HepG2 (cell line): ENCODE results near the gene ZPR1. TPM values are rescaled to one million over a fixed set of nuclear protein-coding genes. Genes with fewer than 3 reads are reported as not detected.

Experiments
- GABPB1 ChIP-seq: IDR thresholded peaks from 2 replicates; pipeline ENCODE4 v1.6.1; 2016; ENCODE audit warnings: mild to moderate bottlenecking, missing genetic modification reagents, moderate library complexity, missing compliant biosample characterization
- KLF13 ChIP-seq: sonication (generic); formaldehyde crosslinking; IDR thresholded peaks from 2 replicates; pipeline ENCODE4 v1.4.0; 2020; ENCODE audit warnings: mild to moderate bottlenecking, missing genetic modification reagents
- SCMH1 ChIP-seq: sonication (generic); formaldehyde crosslinking; IDR thresholded peaks from 2 replicates; pipeline ENCODE4 v1.9.0; 2021; ENCODE audit warnings: missing genetic modification reagents, mild to moderate bottlenecking, borderline replicate concordance
- TARDBP ChIP-seq: sonication (generic); formaldehyde crosslinking; IDR thresholded peaks from 2 replicates; pipeline ENCODE4 v1.8.0; 2022; ENCODE audit warnings: mild to moderate bottlenecking, missing genetic modification reagents
- TBX3 ChIP-seq: fragments of 450-650 bp; IDR thresholded peaks from 2 replicates; pipeline ENCODE4 v1.6.1; 2017; ENCODE audit warnings: antibody characterized with exemption, mild to moderate bottlenecking, inconsistent platforms, borderline replicate concordance
- polyA plus RNA-seq, 8 experiments: library from polyadenylated mRNA; depleted of rRNA in 3 of 8; stranded (reverse) in 7 of 8; unstranded in 1 of 8; fragments of >200 nt; fragmentation: Illumina TruSeq in 4 of 8; extraction: Trizol in 4 of 8; gene quantifications; 2 replicates each; pipeline versions ENCODE4 v1.2.1 to v1.2.3, GENCODE V29; 2011 to 2016; ENCODE audit warnings: low read depth in 4 of 8, missing spikeins in 1 of 8, mixed read lengths in 1 of 8; ENCODE audit not compliant: insufficient read depth in 1 of 8
- total RNA-seq, 5 experiments: library from RNA; depleted of rRNA; stranded (reverse); fragments of >200 nt; fragmentation: Illumina TruSeq; extraction: Trizol; gene quantifications; 2 replicates each; pipeline ENCODE4 v1.2.3, GENCODE V29; 2016; ENCODE audit warnings: low read depth in 1 of 5
- TF ChIP-seq, protein P1 (sequence below): sonication (generic); formaldehyde crosslinking; IDR thresholded peaks from 2 replicates; pipeline ENCODE4 v1.5.1; 2020; ENCODE audit warnings: missing genetic modification reagents, mild to moderate bottlenecking, borderline replicate concordance
- TF ChIP-seq, protein P2 (sequence below): sonication (generic); formaldehyde crosslinking; IDR thresholded peaks from 2 replicates; pipeline ENCODE4 v1.4.0; 2020; ENCODE audit warnings: missing genetic modification reagents, low read depth, mild to moderate bottlenecking, borderline replicate concordance
- TF ChIP-seq, protein P3 (sequence below): sonication (generic); formaldehyde crosslinking; IDR thresholded peaks from 2 replicates; pipeline ENCODE4 v1.8.1; 2023; ENCODE audit warnings: missing genetic modification reagents, mild to moderate bottlenecking, borderline replicate concordance
- TF ChIP-seq, protein P4 (sequence below): sonication (generic); IDR thresholded peaks from 2 replicates; pipeline ENCODE4 v1.6.1; 2016; ENCODE audit warnings: low read depth, borderline replicate concordance
- TF ChIP-seq, protein P5 (sequence below): IDR thresholded peaks from 2 replicates; pipeline ENCODE4 v1.6.1; 2016; ENCODE audit warnings: missing compliant biosample characterization, missing genetic modification reagents, borderline replicate concordance
- TF ChIP-seq, protein P6 (sequence below): sonication (generic); formaldehyde crosslinking; IDR thresholded peaks from 2 replicates; pipeline ENCODE4 v1.4.0; 2020; ENCODE audit warnings: mild to moderate bottlenecking, missing genetic modification reagents, borderline replicate concordance
- TF ChIP-seq, protein P7 (sequence below): sonication (generic); formaldehyde crosslinking; IDR thresholded peaks from 2 replicates; pipeline ENCODE4 v1.9.0; 2021; ENCODE audit warnings: missing genetic modification reagents, borderline replicate concordance

Gene ZPR1
- total and polyA plus RNA-seq, 2 of the 13 experiments (the other 11 are each of a cell fraction or from before 2014, with no cell fraction given), result 40.0 to 79.3 TPM

DNA sequence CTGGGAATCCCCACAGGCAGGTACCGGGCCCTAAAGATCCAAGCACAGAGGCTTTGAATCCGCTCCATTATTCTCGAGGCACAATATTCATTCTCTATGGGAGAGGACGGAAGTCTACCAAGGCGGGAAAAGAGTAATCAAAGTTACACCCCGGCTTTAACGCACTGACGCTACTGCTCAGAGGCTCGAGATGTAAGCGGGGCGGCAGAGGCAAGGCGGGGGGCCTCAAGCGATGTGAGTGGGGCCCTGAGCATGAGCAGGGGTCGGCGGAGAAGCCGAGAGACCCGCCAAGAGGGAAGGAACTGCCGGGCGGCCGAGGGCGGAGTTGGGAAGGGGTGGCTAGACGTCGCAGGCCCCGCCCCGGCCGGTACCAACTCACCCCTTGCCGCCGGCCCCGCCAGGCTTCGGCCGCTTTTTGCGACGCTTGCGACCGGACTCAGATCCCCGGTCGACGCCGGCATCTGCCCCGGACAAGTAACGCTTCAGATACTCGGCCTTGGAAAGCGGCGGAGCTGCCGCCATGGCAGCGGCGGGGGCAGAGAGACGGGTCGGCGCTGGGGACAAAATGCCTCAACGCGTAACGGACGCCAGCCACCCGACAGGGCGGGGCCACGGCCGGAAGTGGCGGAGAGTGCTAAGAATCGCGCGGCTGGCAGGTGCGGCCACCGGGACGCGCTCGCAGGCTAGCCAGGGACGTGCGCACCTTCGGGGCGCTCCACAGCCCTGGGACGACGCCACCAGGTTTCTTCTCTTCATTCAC, 15.2 kb downstream of the ZPR1 start, which contains the start of gene BUD13 (continued):
- TF ChIP-seq, protein P1, sequence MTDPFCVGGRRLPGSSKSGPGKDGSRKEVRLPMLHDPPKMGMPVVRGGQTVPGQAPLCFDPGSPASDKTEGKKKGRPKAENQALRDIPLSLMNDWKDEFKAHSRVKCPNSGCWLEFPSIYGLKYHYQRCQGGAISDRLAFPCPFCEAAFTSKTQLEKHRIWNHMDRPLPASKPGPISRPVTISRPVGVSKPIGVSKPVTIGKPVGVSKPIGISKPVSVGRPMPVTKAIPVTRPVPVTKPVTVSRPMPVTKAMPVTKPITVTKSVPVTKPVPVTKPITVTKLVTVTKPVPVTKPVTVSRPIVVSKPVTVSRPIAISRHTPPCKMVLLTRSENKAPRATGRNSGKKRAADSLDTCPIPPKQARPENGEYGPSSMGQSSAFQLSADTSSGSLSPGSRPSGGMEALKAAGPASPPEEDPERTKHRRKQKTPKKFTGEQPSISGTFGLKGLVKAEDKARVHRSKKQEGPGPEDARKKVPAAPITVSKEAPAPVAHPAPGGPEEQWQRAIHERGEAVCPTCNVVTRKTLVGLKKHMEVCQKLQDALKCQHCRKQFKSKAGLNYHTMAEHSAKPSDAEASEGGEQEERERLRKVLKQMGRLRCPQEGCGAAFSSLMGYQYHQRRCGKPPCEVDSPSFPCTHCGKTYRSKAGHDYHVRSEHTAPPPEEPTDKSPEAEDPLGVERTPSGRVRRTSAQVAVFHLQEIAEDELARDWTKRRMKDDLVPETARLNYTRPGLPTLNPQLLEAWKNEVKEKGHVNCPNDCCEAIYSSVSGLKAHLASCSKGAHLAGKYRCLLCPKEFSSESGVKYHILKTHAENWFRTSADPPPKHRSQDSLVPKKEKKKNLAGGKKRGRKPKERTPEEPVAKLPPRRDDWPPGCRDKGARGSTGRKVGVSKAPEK (CRISPR knock-in tag), result no peak
- TF ChIP-seq, protein P2, sequence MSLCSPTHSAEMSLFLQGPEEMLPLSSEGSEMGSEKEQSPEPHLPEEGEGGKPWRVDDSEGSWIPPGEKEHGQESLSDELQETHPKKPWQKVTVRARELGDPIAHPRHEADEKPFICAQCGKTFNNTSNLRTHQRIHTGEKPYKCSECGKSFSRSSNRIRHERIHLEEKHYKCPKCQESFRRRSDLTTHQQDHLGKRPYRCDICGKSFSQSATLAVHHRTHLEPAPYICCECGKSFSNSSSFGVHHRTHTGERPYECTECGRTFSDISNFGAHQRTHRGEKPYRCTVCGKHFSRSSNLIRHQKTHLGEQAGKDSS (CRISPR knock-in tag), result peak; percentile 92; the same call in 1 of the 2 replicates
- TF ChIP-seq, protein P3, sequence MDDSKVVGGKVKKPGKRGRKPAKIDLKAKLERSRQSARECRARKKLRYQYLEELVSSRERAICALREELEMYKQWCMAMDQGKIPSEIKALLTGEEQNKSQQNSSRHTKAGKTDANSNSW (CRISPR knock-in tag), result no peak
- TF ChIP-seq, protein P4, sequence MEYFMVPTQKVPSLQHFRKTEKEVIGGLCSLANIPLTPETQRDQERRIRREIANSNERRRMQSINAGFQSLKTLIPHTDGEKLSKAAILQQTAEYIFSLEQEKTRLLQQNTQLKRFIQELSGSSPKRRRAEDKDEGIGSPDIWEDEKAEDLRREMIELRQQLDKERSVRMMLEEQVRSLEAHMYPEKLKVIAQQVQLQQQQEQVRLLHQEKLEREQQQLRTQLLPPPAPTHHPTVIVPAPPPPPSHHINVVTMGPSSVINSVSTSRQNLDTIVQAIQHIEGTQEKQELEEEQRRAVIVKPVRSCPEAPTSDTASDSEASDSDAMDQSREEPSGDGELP, result peak; percentile 72; the same call in 1 of the 2 replicates
- TF ChIP-seq, protein P5, sequence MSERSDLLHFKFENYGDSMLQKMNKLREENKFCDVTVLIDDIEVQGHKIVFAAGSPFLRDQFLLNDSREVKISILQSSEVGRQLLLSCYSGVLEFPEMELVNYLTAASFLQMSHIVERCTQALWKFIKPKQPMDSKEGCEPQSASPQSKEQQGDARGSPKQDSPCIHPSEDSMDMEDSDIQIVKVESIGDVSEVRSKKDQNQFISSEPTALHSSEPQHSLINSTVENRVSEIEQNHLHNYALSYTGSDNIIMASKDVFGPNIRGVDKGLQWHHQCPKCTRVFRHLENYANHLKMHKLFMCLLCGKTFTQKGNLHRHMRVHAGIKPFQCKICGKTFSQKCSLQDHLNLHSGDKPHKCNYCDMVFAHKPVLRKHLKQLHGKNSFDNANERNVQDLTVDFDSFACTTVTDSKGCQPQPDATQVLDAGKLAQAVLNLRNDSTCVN, result peak; percentile 57
- TF ChIP-seq TBX3 (no peak), KLF13 (CRISPR knock-in tag) (no peak), GABPB1 (CRISPR knock-in tag) (peak; percentile 96), TARDBP (CRISPR knock-in tag) (peak; percentile 94), SCMH1 (CRISPR knock-in tag) (no peak)
- TF ChIP-seq, protein P6, sequence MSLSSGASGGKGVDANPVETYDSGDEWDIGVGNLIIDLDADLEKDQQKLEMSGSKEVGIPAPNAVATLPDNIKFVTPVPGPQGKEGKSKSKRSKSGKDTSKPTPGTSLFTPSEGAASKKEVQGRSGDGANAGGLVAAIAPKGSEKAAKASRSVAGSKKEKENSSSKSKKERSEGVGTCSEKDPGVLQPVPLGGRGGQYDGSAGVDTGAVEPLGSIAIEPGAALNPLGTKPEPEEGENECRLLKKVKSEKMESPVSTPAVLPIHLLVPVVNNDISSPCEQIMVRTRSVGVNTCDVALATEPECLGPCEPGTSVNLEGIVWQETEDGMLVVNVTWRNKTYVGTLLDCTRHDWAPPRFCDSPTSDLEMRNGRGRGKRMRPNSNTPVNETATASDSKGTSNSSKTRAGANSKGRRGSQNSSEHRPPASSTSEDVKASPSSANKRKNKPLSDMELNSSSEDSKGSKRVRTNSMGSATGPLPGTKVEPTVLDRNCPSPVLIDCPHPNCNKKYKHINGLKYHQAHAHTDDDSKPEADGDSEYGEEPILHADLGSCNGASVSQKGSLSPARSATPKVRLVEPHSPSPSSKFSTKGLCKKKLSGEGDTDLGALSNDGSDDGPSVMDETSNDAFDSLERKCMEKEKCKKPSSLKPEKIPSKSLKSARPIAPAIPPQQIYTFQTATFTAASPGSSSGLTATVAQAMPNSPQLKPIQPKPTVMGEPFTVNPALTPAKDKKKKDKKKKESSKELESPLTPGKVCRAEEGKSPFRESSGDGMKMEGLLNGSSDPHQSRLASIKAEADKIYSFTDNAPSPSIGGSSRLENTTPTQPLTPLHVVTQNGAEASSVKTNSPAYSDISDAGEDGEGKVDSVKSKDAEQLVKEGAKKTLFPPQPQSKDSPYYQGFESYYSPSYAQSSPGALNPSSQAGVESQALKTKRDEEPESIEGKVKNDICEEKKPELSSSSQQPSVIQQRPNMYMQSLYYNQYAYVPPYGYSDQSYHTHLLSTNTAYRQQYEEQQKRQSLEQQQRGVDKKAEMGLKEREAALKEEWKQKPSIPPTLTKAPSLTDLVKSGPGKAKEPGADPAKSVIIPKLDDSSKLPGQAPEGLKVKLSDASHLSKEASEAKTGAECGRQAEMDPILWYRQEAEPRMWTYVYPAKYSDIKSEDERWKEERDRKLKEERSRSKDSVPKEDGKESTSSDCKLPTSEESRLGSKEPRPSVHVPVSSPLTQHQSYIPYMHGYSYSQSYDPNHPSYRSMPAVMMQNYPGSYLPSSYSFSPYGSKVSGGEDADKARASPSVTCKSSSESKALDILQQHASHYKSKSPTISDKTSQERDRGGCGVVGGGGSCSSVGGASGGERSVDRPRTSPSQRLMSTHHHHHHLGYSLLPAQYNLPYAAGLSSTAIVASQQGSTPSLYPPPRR, result peak; percentile 81
- TF ChIP-seq, protein P7, sequence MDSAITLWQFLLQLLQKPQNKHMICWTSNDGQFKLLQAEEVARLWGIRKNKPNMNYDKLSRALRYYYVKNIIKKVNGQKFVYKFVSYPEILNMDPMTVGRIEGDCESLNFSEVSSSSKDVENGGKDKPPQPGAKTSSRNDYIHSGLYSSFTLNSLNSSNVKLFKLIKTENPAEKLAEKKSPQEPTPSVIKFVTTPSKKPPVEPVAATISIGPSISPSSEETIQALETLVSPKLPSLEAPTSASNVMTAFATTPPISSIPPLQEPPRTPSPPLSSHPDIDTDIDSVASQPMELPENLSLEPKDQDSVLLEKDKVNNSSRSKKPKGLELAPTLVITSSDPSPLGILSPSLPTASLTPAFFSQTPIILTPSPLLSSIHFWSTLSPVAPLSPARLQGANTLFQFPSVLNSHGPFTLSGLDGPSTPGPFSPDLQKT (CRISPR knock-in tag), result peak; percentile 92; the same call in 1 of the 2 replicates
